ENCODE data around the gene SFXN3.
"Not testable (repeated sequence)": the region's sequence is repeated elsewhere in the genome, so short reads cannot be mapped to it uniquely, and the experiment has no call there.

SFXN3 gene

DNA sequence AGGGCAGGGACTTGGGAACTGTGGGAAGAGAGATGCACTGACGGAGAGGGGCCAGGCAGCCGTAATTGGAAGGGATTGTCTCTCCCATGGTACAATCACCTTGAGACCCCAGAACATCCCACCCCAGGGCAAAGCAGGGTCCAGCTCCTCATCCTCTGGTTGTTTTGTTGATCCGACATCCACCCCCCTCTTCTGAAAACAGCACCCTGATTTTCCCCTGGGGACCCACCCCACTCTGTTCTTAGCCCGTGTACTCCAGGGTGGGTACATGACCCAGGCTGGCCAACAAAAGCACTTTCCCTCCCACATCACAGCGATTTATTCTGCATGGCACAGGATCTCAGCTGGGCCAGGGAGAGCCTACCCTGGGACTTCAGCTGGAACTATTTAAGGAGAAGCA lies 14.2 kb upstream of the SFXN3 start:
- no peak for DNase-seq

- DNase-seq: no peak
Measured at GRCh38 chr10:101018118-101018599, 12.9 kb upstream of the SFXN3 start.

DNA sequence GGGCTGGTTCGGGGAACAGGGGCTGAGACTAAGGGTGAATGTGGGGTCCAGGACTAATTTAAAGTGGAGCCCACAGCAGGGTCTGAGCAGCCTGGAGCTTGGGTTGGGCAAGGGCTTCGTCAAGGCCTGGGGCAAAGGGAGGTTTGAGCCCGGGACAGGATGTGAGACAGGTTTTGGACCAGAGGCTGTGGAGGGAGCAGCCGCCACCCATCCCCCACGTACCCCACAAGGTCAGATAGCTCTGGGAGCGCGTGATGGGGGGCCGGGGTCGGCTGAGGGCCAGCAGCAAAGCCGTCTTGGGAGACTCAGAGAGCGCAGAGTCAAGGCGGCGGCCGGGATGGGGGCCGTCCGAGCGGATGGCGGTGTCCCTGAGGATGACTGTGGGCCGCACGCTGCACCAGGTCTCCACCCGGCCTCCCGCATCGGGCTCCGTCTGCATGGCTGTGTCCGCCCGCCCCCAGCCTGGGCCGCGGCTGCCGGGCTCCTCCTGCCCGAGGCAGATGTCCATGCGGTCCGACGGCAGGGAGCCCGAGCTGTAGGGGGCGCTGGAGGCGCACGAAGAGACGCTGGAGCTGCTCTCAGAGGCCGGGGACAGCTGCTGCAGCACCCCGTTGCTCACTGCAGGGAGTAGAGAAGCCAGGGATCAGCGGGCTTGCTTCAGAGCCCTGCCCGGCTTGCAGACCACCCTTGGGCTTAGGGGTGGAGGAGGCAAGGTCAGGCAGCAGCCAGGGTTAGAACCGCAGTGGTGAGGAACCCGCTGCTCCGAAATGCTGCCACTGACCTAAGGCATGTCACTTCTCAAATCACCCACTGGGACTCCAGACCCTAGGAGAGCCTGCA lies 12.2 kb upstream of the SFXN3 start:
- peak; percentile 27 for DNase-seq

- no peak for DNase-seq
Measured at GRCh38 chr10:101019440-101019703, 11.7 kb upstream of the SFXN3 start.

DNA sequence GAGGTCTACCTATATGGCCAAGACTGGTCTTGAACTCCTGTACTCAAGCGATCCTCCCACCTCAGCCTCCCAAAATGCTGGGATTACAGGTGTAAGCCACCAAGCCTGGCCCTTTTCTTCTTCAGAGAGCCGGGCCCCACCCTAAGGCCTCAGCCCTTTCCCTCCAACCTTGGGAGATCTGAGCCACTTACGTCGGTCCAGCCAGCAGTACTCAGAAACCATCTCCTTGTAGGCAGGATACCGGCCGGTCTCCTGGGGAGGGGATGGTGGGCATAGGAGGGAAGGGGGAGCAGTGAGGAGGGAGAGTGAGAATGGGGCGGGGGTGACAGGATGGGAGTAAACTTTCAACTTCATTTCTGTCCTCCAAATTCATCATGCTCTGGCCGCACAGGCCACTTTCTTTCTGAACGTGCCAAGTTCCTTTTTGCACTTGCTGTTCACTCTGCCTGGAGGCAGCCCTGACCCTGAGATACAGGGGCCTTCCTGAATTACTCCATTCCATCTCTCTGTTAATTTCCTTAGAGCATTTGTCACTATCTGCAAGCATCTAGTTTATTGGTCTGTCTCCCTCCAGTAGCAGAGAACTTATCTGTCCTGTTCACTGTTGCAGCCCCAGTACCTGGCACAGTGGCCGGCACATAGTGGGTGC lies 10.5 kb upstream of the SFXN3 start:
- no peak for DNase-seq

GRCh38 chr10:101021239-101021638 lies 9.8 kb upstream of the SFXN3 start:
- no peak for DNase-seq

DNA sequence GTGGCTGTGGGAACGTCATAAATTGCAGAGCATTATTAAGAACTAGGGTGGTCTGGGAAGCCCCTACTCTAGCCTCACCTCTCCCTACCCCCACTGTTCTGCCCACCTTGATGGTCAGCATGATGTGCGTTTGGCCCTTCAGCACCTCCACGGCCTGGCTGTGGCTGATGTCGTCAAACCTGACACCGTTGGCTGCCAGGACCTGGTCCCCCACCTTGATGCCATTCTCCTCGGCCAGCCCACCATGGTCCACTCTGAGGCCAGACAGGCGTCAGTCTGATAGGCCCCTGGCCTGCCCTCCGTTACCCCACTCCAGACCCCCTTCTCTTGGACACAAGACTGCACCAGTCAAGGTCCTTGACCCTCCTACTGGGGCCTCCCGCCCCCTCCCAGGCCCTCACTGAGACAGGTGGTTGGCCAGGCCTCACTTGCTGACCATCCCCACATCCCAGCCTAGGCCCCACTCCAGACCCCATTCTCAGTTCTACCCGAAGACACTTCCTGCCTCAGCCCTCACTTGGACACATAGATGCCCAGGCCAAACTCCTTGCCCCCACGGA lies 9.3 kb upstream of the SFXN3 start:
- DNase-seq: no peak

DNA sequence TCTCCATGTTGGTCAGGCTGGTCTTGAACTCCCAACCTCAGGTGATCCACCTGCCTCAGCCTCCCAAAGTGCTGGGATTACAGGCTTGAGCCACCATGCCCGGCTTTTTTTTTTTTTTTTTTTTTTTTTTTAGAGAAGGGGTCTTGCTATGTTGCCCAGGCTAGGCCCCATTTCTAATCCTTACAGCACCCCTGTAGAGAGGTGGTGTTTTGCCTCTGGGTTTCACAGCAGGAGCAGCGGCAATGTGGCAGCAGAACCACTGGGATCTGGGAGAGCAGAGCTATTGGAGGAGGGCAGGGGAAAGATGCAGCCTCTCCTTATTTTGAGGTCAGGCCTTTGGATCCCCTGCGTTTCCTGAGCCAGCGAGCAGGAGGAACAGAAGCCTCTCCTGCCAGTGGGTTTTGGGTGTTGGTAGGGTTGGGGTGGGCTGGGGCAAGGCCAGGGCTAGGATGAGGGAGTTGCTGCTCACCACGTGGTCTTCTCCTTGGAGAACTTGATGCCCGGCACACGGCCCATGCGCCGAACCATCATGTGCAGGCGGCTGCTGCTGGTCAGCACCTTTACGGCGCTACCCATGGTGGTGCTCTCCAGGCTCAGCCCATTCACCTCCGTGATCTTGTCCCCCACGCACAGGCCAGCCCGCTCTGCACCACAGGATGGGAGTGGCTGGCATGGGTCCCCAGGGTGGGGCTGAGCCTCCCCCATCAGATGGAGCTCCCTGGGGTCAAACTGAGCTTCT lies 7.9 kb upstream of the SFXN3 start:
- DNase-seq: no peak

DNA sequence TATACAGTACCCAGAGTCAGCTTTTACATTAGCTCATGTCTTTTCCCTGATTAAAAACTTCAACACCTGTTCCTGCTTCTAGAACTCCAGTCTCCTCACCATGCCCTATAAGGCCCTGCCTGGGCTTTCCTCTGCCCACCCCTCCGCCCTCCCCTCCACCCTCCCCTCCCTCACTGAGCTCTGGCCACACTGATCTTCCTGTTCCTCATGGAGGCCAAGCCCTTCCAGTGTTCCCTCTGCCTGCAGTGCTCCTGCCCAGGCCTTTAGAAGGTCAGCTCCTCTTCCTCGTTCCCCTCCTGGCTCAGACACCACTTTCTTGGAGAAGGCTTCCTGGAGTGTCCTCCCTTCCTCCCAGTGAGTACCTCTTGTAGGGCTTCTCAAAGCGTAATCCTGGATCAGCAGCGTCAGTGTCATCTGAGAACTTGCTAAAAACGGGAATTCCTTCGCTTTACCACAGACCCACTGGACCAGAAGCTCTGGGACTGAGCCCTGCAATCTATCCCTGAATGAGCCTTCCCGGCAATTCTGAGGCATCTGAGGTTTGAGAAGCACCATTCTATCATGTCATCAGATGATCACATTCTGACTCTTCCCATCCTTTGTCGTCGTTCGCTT lies 3.8 kb upstream of the SFXN3 start:
- no peak for DNase-seq

DNA sequence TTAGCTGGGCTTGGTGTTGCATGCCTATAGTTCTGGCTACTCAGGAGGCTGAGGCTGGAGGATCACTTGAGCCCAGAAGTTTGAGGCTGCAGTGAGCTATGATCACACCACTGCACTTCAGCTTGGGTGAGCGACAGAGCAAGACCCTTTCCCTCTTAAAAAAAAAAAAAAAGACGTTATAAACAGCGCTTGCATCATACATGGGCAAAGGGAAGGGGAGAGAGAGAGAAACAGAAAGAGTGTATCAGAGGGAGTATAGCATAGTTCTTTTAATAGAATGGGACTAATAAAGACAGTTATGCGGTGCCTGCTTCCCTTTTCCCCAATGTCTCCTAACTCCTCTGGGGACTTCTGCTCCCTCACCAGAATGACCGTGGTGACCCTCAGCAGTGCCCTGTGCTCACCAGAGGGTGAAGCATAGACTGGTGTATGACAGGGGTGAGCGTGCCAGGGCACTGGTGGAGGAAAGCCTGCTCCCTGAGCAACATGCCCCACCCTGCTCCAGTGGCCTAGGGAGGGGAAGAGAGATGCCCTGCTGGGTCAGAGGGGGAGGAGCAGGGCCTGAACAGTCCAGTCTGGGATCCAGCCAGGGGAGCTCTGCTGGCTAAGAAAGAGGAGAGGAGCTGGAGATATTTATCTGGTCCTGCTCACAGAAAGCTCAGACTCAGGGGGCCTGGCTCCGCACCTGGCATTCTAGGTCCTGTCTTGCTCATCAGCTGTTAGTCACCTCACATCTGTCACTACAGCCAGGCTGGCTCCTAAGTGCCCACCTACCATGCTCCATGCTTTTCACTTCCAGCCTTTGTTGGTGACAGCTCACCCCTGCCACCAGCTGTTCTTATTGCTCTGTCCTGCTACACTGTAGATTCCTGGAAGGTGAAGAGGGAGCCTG lies 2.3 kb upstream of the SFXN3 start:
- no peak for DNase-seq

DNA sequence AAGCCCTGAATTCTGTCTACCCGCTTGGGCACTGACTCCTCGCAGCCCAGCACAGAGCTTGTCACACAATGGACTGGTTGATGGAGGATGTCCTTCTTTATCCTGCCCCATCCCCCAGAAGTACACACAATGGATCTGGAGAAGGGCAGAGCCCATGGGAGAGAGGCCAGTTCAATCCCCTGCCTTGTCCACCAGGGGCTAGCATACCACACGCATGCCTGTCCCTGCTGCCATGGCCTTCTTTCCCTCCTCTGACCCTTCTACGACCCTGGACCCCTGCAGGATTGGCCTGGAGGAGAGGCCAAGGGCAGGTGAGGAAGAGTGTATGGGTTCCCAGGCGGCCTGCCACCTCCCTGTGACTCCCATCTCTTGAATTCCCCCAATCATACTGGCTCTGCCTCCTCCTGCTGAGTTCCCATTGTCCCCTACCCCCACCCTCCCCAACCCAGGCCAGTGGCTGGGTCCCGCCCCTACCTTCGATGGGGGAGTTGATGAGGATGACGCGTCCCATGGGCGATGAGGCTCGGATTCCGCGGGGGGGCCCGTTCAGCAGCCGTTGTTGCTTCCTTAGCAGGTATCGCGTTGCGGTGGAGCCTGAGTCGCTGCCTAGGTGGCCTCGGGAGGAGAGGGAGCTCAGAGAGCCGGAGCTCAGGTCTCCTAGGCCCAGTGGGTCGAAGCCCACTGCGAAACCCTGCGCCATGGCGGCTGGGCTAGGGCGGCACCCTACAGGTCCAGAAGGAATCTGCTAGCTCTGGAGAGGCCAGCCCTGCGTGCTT lies 1.3 kb upstream of the SFXN3 start:
- no peak for DNase-seq

DNA sequence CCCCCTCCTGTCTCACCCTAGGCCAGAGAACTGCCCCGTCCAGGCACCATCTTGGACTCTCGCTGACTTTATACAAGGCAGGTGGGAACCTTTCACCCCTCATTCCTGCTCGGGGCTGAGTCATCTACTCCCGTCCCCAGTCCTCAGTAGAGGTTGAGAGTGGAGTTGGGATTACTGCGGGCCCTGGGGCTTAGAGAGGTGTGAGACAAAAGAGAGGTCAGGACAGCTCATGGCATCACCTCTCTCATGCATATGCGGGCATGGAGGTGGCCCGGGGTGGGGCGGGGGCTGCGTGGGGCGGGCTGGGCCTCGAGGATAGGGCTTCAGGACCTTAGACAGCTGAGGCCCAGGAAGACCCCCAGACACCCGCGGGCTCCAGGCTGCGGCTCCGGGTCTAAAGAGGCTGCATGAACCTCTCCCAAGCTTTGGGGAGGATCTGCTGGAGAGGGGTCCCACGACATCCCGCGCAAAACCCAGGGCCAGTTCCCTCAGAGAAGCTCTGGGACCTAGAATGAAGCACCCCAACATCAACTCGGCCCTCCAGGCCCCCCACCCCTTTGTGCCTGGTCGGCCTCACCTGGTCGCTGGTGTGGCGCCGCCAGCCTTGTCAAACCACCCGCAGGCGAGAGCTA lies 422 bp upstream of the SFXN3 start:
- DNase-seq: no peak

DNA sequence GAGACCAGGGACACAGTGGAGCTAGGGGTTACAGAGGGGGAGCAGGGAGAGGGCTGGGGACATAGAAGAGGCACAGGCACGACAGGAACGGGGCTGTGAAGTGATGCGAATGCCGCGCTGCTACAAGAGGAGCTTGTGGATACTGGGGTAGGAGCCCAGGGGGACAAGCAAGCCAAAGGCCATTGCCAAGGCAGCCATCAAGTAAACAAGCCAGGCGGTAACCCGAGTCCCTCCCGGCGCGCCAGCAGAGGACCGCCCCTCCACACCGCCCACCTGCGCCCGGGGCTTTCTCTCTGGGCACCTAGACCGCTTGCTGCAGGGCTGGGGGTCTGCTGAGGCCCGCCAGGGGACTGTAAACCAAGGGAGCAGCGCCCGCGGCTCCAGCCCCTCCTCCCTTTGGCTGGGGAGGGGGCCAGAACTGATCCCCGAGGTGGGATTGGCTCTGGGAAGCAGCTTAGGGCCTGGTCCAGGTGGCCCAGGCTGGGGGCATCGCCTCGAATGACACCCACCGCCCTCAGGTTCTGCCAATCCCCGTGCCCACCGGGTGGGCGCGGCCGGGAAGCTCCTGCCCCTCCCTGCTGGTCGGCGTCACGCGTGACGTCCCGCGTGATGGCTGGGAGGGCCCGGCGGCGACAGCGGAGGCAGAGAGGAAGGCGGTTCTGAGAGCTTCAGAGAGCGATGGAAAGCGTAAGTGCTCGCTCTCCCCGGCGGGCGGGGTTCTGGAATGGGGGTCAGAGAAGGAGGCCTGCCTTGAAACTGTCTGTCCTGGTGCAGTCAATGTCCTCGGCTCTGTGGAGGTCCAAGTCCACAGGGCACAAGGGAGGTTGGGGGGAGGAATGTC lies 982 bp downstream of the SFXN3 start:
- DNase-seq: peak; percentile 8

- no peak for DNase-seq
Measured at GRCh38 chr10:101032637-101033224, 1.7 kb downstream of the SFXN3 start.

GRCh38 chr10:101033276-101033675 lies 2.2 kb downstream of the SFXN3 start:
- DNase-seq: no peak

- not testable (repeated sequence) for DNase-seq
Measured at GRCh38 chr10:101034404-101034803, 3.4 kb downstream of the SFXN3 start.

DNA sequence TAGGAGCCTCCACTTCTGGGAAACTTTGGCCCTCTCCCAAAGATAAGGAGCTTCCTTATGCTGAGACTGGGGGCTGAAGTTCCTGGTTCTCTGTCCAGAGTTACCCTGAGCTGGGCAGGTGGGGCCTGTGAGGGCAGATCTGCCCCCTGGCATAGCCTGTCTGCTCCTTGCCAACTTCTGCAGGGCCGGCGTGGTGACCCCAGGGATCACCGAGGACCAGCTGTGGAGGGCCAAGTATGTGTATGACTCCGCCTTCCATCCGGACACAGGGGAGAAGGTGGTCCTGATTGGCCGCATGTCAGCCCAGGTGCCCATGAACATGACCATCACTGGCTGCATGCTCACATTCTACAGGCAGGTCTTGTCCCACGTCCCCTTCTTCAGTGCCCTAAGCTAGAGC lies 4.3 kb downstream of the SFXN3 start:
- no peak for DNase-seq

DNA sequence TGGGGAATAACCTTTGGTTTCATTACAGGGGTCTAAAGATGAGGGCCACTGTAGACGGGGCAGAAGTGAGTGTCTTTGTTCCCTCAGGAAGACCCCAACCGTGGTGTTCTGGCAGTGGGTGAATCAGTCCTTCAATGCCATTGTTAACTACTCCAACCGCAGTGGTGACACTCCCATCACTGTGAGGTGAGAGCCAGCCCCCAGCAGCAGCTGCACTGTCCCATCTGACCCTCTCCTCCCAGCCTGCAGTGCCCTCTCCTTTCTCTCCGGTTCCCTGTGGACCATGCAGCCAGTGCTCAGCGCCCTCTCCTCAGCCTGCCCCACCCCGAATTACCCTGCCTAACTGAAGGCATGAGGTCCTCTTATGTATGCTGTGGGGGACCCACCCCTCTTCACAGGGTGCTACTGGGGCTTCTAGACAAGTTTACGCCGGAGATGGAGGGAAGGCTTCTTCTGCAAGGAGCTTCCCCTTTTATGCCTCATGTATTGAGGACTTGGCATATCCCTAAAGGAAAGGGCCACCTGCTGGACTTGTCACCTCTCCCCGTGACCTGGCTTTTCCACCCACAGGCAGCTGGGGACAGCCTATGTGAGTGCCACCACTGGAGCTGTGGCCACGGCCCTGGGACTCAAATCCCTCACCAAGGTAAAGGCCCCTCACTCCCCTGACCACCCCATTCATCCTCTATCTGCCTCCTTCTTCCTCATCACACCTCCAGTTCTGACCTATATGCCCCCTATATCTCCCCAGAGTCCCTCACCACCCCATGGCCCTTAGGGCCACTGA lies 5.1 kb downstream of the SFXN3 start:
- DNase-seq: no peak

DNA sequence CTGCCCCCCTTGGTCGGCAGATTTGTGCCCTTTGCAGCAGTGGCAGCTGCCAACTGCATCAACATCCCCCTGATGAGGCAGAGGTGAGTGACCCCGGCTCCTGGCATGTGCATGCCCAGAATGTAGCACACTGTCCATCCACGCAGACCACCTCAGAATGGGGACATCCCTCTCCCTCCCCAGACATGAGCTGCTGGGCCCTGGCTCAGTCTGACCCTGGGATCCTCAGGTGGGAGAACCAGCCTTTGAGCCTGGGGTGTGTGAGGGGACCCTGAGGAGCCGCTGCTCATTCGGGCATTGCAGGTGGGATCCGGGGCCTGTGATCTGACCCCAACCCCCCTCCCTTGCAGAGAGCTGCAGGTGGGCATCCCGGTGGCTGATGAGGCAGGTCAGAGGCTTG lies 5.7 kb downstream of the SFXN3 start:
- no peak for DNase-seq

Measured in NCI-H2227 treated with DMSO at 0.1 percent for 48 hours (cell line).